ENCODE results near the gene PTPRQ.
"Not testable (repeated sequence)": the region's sequence is repeated elsewhere in the genome, so short reads cannot be mapped to it uniquely, and the experiment has no call there.

PTPRQ gene

GRCh38 chr12:80659512-80660063 lies 215.6 kb downstream of the PTPRQ start:
- no peak for DNase-seq

- no peak for DNase-seq
These were observed 218.6 kb downstream of the PTPRQ start for GRCh38 chr12:80662586-80662985.

- no peak for DNase-seq
These were observed 226.2 kb downstream of the PTPRQ start for GRCh38 chr12:80670214-80670613.

- DNase-seq = not testable (repeated sequence)
These were observed 232.1 kb downstream of the PTPRQ start for GRCh38 chr12:80676042-80676636.

GRCh38 chr12:80676856-80677255 lies 232.8 kb downstream of the PTPRQ start:
- no peak for DNase-seq

GRCh38 chr12:80677994-80678393 lies 234.0 kb downstream of the PTPRQ start:
- DNase-seq = no peak

GRCh38 chr12:80679346-80680131 lies 235.5 kb downstream of the PTPRQ start:
- DNase-seq = no peak

GRCh38 chr12:80681287-80681686 lies 237.3 kb downstream of the PTPRQ start:
- no peak for DNase-seq

- DNase-seq = no peak
These were observed 237.8 kb downstream of the PTPRQ start for GRCh38 chr12:80681786-80682185.

- DNase-seq = no peak
These were observed 240.1 kb downstream of the PTPRQ start for GRCh38 chr12:80684077-80684495.

GRCh38 chr12:80690090-80690489 lies 246.1 kb downstream of the PTPRQ start:
- DNase-seq = no peak

GRCh38 chr12:80690513-80690912 lies 246.5 kb downstream of the PTPRQ start:
- DNase-seq = no peak

- DNase-seq = no peak
These were observed 248.1 kb downstream of the PTPRQ start for GRCh38 chr12:80692114-80692513.

GRCh38 chr12:80697270-80697887 lies 253.3 kb downstream of the PTPRQ start:
- no peak for DNase-seq

- no peak for DNase-seq
These were observed 254.2 kb downstream of the PTPRQ start for GRCh38 chr12:80698256-80698655.

- no peak for DNase-seq
These were observed 255.0 kb downstream of the PTPRQ start for GRCh38 chr12:80698847-80699542.

- DNase-seq = no peak
These were observed 256.3 kb downstream of the PTPRQ start for GRCh38 chr12:80700327-80700726.

- no peak for DNase-seq
These were observed 257.4 kb downstream of the PTPRQ start for GRCh38 chr12:80701388-80701787.

- no peak for DNase-seq
These were observed 259.1 kb downstream of the PTPRQ start for GRCh38 chr12:80702889-80703805.

- no peak for DNase-seq
These were observed 260.4 kb downstream of the PTPRQ start for GRCh38 chr12:80704420-80704819.

GRCh38 chr12:80707126-80707829 lies 263.2 kb downstream of the PTPRQ start, which contains the start of gene MYF6:
TSS of gene MYF6 (plus strand) at chr12:80707634. CDS start at chr12:80707720, 86 bp downstream.
- no peak for DNase-seq
